ENCODE measurements around the gene ANKRD13D. TPM values are rescaled to one million over a fixed set of nuclear protein-coding genes. Genes with fewer than 3 reads are reported as not detected.

ANKRD13D gene
- polyA plus RNA-seq, 1 experiment, result 30.7 TPM

GRCh38 chr11:67309166-67309565 lies 20.1 kb downstream of the ANKRD13D start:
- Histone ChIP-seq H3K27me3 (ENCODE audit: control insufficient read depth, insufficient read depth, low read length) (no peaks in the 10 kb centered on the region), H3K4me3 (ENCODE audit: low read depth, low read length) (no peak overlapping the region), H3K36me3 (ENCODE audit: control insufficient read depth, insufficient read depth, low read length) (peaks cover 20% of the 10 kb centered on the region)
- ChIA-PET POLR2A (no interaction called here), CTCF (interaction anchor here (1.1 to 2.6 kb wide), 2 partner anchors 8 to 46 kb away, joined by 3 to 17 read pairs; no protein-coding TSS in a partner anchor)
- no peak for TF ChIP-seq CTCF (IDR thresholded peaks at IDR 0.05; ENCODE audit: insufficient read depth, low read depth, low read length)
- no peak for DNase-seq (ENCODE audit: low read depth)

- no peak overlapping the region for H3K4me3 ChIP-seq (ENCODE audit: low read depth, low read length)
- TF ChIP-seq CTCF (IDR thresholded peaks at IDR 0.05; ENCODE audit: insufficient read depth, low read depth, low read length), result no peak
- ChIA-PET POLR2A (no interaction called here), CTCF (interaction anchor here (1.1 to 2.6 kb wide), 2 partner anchors 8 to 46 kb away, joined by 3 to 17 read pairs; no protein-coding TSS in a partner anchor)
- no peaks in the 10 kb centered on the region for H3K27me3 ChIP-seq (ENCODE audit: control insufficient read depth, insufficient read depth, low read length)
- H3K36me3 ChIP-seq (ENCODE audit: control insufficient read depth, insufficient read depth, low read length), result peaks cover 20% of the 10 kb centered on the region
- no peak for DNase-seq (ENCODE audit: low read depth)
Observed at GRCh38 chr11:67309661-67310061, 20.6 kb downstream of the ANKRD13D start.

GRCh38 chr11:67310246-67311050 lies 21.3 kb downstream of the ANKRD13D start:
- Histone ChIP-seq H3K27me3 (ENCODE audit: control insufficient read depth, insufficient read depth, low read length) (no peaks in the 10 kb centered on the region), H3K36me3 (ENCODE audit: control insufficient read depth, insufficient read depth, low read length) (peaks cover 20% of the 10 kb centered on the region), H3K4me3 (ENCODE audit: low read depth, low read length) (no peak overlapping the region)
- no peak for TF ChIP-seq CTCF (IDR thresholded peaks at IDR 0.05; ENCODE audit: insufficient read depth, low read depth, low read length)
- POLR2A ChIA-PET, result no interaction called here
- DNase-seq (ENCODE audit: low read depth), result no peak
- CTCF ChIA-PET, result interaction anchor here (0.6 to 1.4 kb wide), 5 partner anchors 12 to 528 kb away, joined by 3 to 4 read pairs (median 4); partner anchors contain the start of gene ANKRD13D

GRCh38 chr11:67311051-67311555 lies 22.0 kb downstream of the ANKRD13D start:
- ChIA-PET CTCF (interaction anchor here (0.6 to 1.4 kb wide), 4 partner anchors 12 to 529 kb away, joined by 3 to 4 read pairs (median 4); partner anchors contain the start of gene ANKRD13D), POLR2A (no interaction called here)
- no peak for TF ChIP-seq CTCF (IDR thresholded peaks at IDR 0.05; ENCODE audit: insufficient read depth, low read depth, low read length)
- no peaks in the 10 kb centered on the region for H3K27me3 ChIP-seq (ENCODE audit: control insufficient read depth, insufficient read depth, low read length)
- DNase-seq (ENCODE audit: low read depth), result no peak
- H3K36me3 ChIP-seq (ENCODE audit: control insufficient read depth, insufficient read depth, low read length), result peaks cover 20% of the 10 kb centered on the region
- no peak overlapping the region for H3K4me3 ChIP-seq (ENCODE audit: low read depth, low read length)

- no peak for TF ChIP-seq CTCF (IDR thresholded peaks at IDR 0.05; ENCODE audit: insufficient read depth, low read depth, low read length)
- H3K27me3 ChIP-seq (ENCODE audit: control insufficient read depth, insufficient read depth, low read length), result no peaks in the 10 kb centered on the region
- POLR2A ChIA-PET, result no interaction called here
- no peak for DNase-seq (ENCODE audit: low read depth)
- CTCF ChIA-PET, result interaction anchor here (1.0 to 1.4 kb wide), 3 partner anchors 11 to 23 kb away, joined by 3 to 4 read pairs (median 4); partner anchors contain the start of gene ANKRD13D
- H3K36me3 ChIP-seq (ENCODE audit: control insufficient read depth, insufficient read depth, low read length), result peaks cover 20% of the 10 kb centered on the region
- H3K4me3 ChIP-seq (ENCODE audit: low read depth, low read length), result no peak overlapping the region
Observed at GRCh38 chr11:67311556-67312082, 22.5 kb downstream of the ANKRD13D start.
